Prostate gland (tissue), 2 donors: ENCODE measurements around the gene LRRC10B.

Source experiments
- CTCF ChIP-seq, 4 experiments: fragments of 200-600 bp in 2 of 4; fragments of 450-650 bp in 2 of 4; sonication (generic) in 2 of 4; IDR thresholded peaks; 1 replicate in 3 of 4; 2 replicates in 1 of 4; pipeline ENCODE4 v1.5.1; 2016 to 2019; ENCODE audit warnings: antibody characterized with exemption in 4 of 4, mild to moderate bottlenecking in 2 of 4, moderate library complexity in 2 of 4
- POLR2A ChIP-seq: fragments of 450-650 bp; IDR thresholded peaks from one replicate; pipeline ENCODE4 v1.6.1; 2016; ENCODE audit warnings: antibody characterized with exemption, mild to moderate bottlenecking
- POLR2AphosphoS5 ChIP-seq: sonication (generic); formaldehyde crosslinking; IDR thresholded peaks from one replicate; pipeline ENCODE4 v1.6.1; 2017; ENCODE audit warnings: antibody characterized with exemption

DNA sequence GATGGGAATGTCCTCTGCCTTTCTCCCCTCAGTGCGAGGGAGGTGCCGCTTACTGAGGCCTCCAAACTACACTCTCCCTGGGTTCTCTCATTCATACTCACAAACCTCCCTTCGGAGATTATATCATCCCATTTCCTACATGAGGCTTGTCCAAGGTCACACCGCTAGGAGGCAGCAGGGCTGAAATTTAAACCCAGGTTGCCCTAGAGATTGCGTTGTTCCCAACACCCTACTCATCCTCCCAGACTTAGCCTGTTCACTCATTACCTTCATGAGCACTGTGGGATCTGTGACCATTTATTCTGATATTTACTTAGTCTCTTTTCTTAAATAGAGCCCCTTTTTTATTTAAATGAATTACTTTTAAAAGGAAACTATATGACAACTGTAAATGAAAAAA, 47.6 kb upstream of the LRRC10B start:
- TF ChIP-seq POLR2AphosphoS5 (no peak), CTCF (IDR thresholded peaks at IDR 0.05) (no peak), POLR2A (no peak)
